H9 (cell line): Measurements from ENCODE around the gene CROCC2. TPM values are rescaled to one million over a fixed set of nuclear protein-coding genes. Genes with fewer than 3 reads are reported as not detected.

ENCODE experiments used
- DNase-seq: peaks from one replicate; pipeline ENCODE4 v3.0.0-alpha.2; 2017
- H2AFZ ChIP-seq: one replicate; pipeline ENCODE4 v1.6.1; 2013; ENCODE audit warnings: mild to moderate bottlenecking, low read length, control low read depth, moderate library complexity
- H2AK5ac ChIP-seq: 2 replicates; pipeline ENCODE4 v1.6.1; 2013; ENCODE audit warnings: low read length, control low read depth, mixed read lengths; ENCODE audit not compliant: insufficient read length
- H2BK120ac ChIP-seq: one replicate; pipeline ENCODE4 v1.6.1; 2013; ENCODE audit warnings: low read depth, mild to moderate bottlenecking, low read length, control low read depth, inconsistent platforms; ENCODE audit not compliant: poor library complexity, severe bottlenecking
- H2BK12ac ChIP-seq: 2 replicates; pipeline ENCODE4 v1.6.1; 2013; ENCODE audit warnings: low read length, control low read depth, mixed read lengths, low read depth; ENCODE audit not compliant: insufficient read length
- H2BK15ac ChIP-seq: 2 replicates; pipeline ENCODE4 v1.6.1; 2013; ENCODE audit warnings: low read depth, low read length, control low read depth
- H2BK20ac ChIP-seq: one replicate; pipeline ENCODE4 v1.6.1; 2013; ENCODE audit warnings: low read depth, mild to moderate bottlenecking, low read length, control low read depth, inconsistent platforms; ENCODE audit not compliant: poor library complexity, severe bottlenecking
- H2BK5ac ChIP-seq: 2 replicates; pipeline ENCODE4 v1.6.1; 2013; ENCODE audit warnings: low read length, control low read depth, mixed read lengths; ENCODE audit not compliant: insufficient read length
- H3K14ac ChIP-seq: 2 replicates; pipeline ENCODE4 v1.6.1; 2013; ENCODE audit warnings: low read length, control low read depth; ENCODE audit not compliant: insufficient read depth
- H3K18ac ChIP-seq: 2 replicates; pipeline ENCODE4 v1.6.1; 2013; ENCODE audit warnings: low read depth, mild to moderate bottlenecking, mixed read lengths, low read length, control low read depth; ENCODE audit not compliant: insufficient read length
- H3K23ac ChIP-seq: 2 replicates; pipeline ENCODE4 v1.6.1; 2013; ENCODE audit warnings: low read length, control low read depth, mixed read lengths, low read depth; ENCODE audit not compliant: insufficient read length
- H3K23me2 ChIP-seq: 2 replicates; pipeline ENCODE4 v1.6.1; 2013; ENCODE audit warnings: low read depth, mild to moderate bottlenecking, mixed read lengths, low read length, control low read depth; ENCODE audit not compliant: insufficient read length, poor library complexity, severe bottlenecking
- H3K27ac ChIP-seq: 2 replicates; pipeline ENCODE4 v1.5.1; 2013; ENCODE audit warnings: low read length, control low read depth, mixed read lengths, low read depth; ENCODE audit not compliant: insufficient read length
- H3K27me3 ChIP-seq: 2 replicates; pipeline ENCODE4 v1.6.1; 2013; ENCODE audit warnings: low read length, control low read depth, inconsistent platforms; ENCODE audit not compliant: insufficient read depth
- H3K4ac ChIP-seq: 2 replicates; pipeline ENCODE4 v1.6.1; 2013; ENCODE audit warnings: low read depth, mild to moderate bottlenecking, control low read depth, inconsistent platforms, low read length, moderate library complexity
- H3K4me1 ChIP-seq: 2 replicates; pipeline ENCODE4 v1.6.1; 2013; ENCODE audit warnings: low read length, control low read depth, inconsistent platforms; ENCODE audit not compliant: insufficient read depth
- H3K4me2 ChIP-seq: 2 replicates; pipeline ENCODE4 v1.6.1; 2013; ENCODE audit warnings: low read length, control low read depth, mixed read lengths; ENCODE audit not compliant: insufficient read length, insufficient read depth
- H3K56ac ChIP-seq: 2 replicates; pipeline ENCODE4 v1.6.1; 2013; ENCODE audit warnings: low read depth, mild to moderate bottlenecking, mixed read lengths, low read length, control low read depth; ENCODE audit not compliant: insufficient read length
- H3K79me1 ChIP-seq: 2 replicates; pipeline ENCODE4 v1.6.1; 2013; ENCODE audit warnings: low read depth, mild to moderate bottlenecking, moderate library complexity, low read length, control low read depth, inconsistent platforms; ENCODE audit not compliant: insufficient read depth, poor library complexity, severe bottlenecking
- H3K79me2 ChIP-seq: 2 replicates; pipeline ENCODE4 v1.6.1; 2013; ENCODE audit warnings: low read length, control low read depth, inconsistent platforms; ENCODE audit not compliant: insufficient read depth
- H3K9ac ChIP-seq: 2 replicates; pipeline ENCODE4 v1.6.1; 2013; ENCODE audit warnings: low read length, control low read depth, mixed read lengths; ENCODE audit not compliant: insufficient read length; ENCODE audit errors: extremely low read depth
- H3K9me3 ChIP-seq: one replicate; pipeline ENCODE4 v1.6.1; 2013; ENCODE audit warnings: low read depth, low read length, inconsistent platforms; ENCODE audit not compliant: control insufficient read depth
- H3T11ph ChIP-seq: one replicate; pipeline ENCODE4 v1.6.1; 2013; ENCODE audit warnings: mild to moderate bottlenecking, low read length, control low read depth, inconsistent platforms
- H4K20me1 ChIP-seq: one replicate; pipeline ENCODE4 v1.6.1; 2013; ENCODE audit not compliant: control insufficient read depth, insufficient read length, insufficient read depth
- H4K5ac ChIP-seq: 2 replicates; pipeline ENCODE4 v1.6.1; 2013; ENCODE audit warnings: low read depth, mild to moderate bottlenecking, mixed read lengths, low read length, control low read depth; ENCODE audit not compliant: insufficient read length
- H4K8ac ChIP-seq: replicated peaks from 2 replicates; pipeline ENCODE4 v1.6.1; 2013; ENCODE audit warnings: low read length, control low read depth, mixed read lengths, low read depth; ENCODE audit not compliant: insufficient read length
- H4K91ac ChIP-seq: 2 replicates; pipeline ENCODE4 v1.6.1; 2013; ENCODE audit warnings: low read depth, mild to moderate bottlenecking, moderate library complexity, mixed read lengths, low read length, control low read depth; ENCODE audit not compliant: insufficient read length
- H3K27ac Mint-ChIP-seq, 3 experiments: 2 replicates in 2 of 3; 3 replicates in 1 of 3; pipeline ENCODE4 v1.8.0; 2020 to 2021; ENCODE audit warnings: mixed read lengths in 3 of 3, mild to moderate bottlenecking in 1 of 3, moderate library complexity in 1 of 3
- H3K27me3 Mint-ChIP-seq: 2 replicates; pipeline ENCODE4 v1.8.0; 2021; ENCODE audit warnings: low read depth, mild to moderate bottlenecking, moderate library complexity, mixed read lengths
- H3K36me3 Mint-ChIP-seq, 3 experiments: 2 replicates in 2 of 3; 3 replicates in 1 of 3; pipeline ENCODE4 v1.8.0; 2020 to 2021; ENCODE audit warnings: low read depth in 3 of 3, mixed read lengths in 3 of 3; ENCODE audit not compliant: insufficient read depth in 1 of 3
- H3K4me1 Mint-ChIP-seq, 2 experiments: 2 replicates each; pipeline ENCODE4 v1.8.0; 2020; ENCODE audit warnings: mixed read lengths in 2 of 2
- H3K4me3 Mint-ChIP-seq, 2 experiments: 2 replicates in 1 of 2; 3 replicates in 1 of 2; pipeline ENCODE4 v1.8.0; 2020 to 2021; ENCODE audit warnings: mild to moderate bottlenecking in 2 of 2, mixed read lengths in 2 of 2, moderate library complexity in 1 of 2
- H3K9me3 Mint-ChIP-seq, 2 experiments: 2 replicates in 1 of 2; 3 replicates in 1 of 2; pipeline ENCODE4 v1.8.0; 2020; ENCODE audit warnings: mild to moderate bottlenecking in 2 of 2, mixed read lengths in 2 of 2, moderate library complexity in 1 of 2
- WGBS: extraction: QIAGEN DNeasy Blood & Tissue Kit; methylation state at CpG from one replicate; pipeline ENCODE4 v1.1.7; 2013; ENCODE audit warnings: missing lambda C conversion rate, low lambda C conversion rate, mixed read lengths; ENCODE audit not compliant: insufficient read length; ENCODE audit errors: extremely low coverage; 5-methylcytosine and 5-hydroxymethylcytosine counted together
- total RNA-seq: library from RNA; stranded (reverse); gene quantifications from 2 replicates; pipeline ENCODE4 v1.2.1, GENCODE V29; 2021
- TF ChIP-seq, protein P1 (sequence below): fragments of 200-600 bp; sonication (generic); conservative IDR thresholded peaks from 3 replicates; pipeline ENCODE4 v1.8.0; 2021; ENCODE audit warnings: antibody characterized with exemption, mild to moderate bottlenecking

The CROCC2 gene
- total RNA-seq, 1 experiment from 2014 or later, result not detected

DNA sequence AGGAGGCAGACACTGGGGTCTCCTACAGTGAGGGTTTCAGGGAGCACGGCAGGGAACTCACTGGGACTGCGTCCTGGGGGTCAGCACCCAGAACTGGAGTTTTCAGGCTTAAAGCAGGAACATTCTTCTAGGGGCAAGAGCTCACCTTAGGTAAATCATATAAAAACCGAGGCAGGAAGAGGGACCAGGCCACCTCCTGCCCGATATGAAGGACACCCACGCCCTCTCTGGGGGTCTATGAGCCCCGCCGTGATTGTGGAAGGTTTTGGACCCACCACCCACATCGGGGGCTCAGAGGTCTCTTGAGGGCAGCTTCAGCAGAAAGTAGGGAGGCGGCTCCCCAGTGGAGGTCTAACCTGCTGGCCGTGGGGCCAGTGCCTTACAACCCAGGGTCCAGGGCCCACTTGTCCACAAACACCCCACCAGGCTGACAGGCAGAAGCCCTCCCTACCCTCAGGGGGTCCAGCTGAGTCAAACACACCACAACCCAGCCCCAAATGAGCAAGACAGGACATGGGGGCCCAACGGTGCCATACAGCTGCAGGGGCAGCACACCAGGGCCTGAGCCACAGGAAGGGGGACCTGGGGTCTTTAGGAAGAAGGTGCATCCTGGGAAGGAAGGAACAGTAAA lies 25.3 kb downstream of the CROCC2 start:
- H3K23ac ChIP-seq, result no peak overlapping the region
- no peaks in the 10 kb centered on the region for H3K4me1 ChIP-seq
- H3K4me3 Mint-ChIP-seq, result no peak overlapping the region
- TF ChIP-seq, protein P1, sequence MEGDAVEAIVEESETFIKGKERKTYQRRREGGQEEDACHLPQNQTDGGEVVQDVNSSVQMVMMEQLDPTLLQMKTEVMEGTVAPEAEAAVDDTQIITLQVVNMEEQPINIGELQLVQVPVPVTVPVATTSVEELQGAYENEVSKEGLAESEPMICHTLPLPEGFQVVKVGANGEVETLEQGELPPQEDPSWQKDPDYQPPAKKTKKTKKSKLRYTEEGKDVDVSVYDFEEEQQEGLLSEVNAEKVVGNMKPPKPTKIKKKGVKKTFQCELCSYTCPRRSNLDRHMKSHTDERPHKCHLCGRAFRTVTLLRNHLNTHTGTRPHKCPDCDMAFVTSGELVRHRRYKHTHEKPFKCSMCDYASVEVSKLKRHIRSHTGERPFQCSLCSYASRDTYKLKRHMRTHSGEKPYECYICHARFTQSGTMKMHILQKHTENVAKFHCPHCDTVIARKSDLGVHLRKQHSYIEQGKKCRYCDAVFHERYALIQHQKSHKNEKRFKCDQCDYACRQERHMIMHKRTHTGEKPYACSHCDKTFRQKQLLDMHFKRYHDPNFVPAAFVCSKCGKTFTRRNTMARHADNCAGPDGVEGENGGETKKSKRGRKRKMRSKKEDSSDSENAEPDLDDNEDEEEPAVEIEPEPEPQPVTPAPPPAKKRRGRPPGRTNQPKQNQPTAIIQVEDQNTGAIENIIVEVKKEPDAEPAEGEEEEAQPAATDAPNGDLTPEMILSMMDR, result no peak
- no peaks in the 10 kb centered on the region for H3K27me3 ChIP-seq
- H3K23me2 ChIP-seq, result no peaks in the 10 kb centered on the region
- no peak overlapping the region for H3K9ac ChIP-seq
- no peak overlapping the region for H3K18ac ChIP-seq
- H3K79me1 ChIP-seq, result no peaks in the 10 kb centered on the region
- no peak overlapping the region for H2BK5ac ChIP-seq
- H3T11ph ChIP-seq, result no peak overlapping the region
- H2BK120ac ChIP-seq, result no peak overlapping the region
- no peak overlapping the region for H2AFZ ChIP-seq
- no peaks in the 10 kb centered on the region for H3K9me3 Mint-ChIP-seq
- H3K14ac ChIP-seq, result no peak overlapping the region
- H3K36me3 Mint-ChIP-seq, result peaks cover 0 to 2% (median 0%) of the 10 kb centered on the region in 3 experiments; a peak in 2 of 7 replicates
- H2BK20ac ChIP-seq, result no peak overlapping the region
- no peak overlapping the region for H2BK12ac ChIP-seq
- no peak overlapping the region for H3K56ac ChIP-seq
- H4K91ac ChIP-seq, result no peak overlapping the region
- no peaks in the 10 kb centered on the region for H4K20me1 ChIP-seq
- no peak overlapping the region for H2BK15ac ChIP-seq
- no peak overlapping the region for H2AK5ac ChIP-seq
- no CpG with 5 or more reads among the region's 11 CpGs for WGBS
- H4K5ac ChIP-seq, result no peak overlapping the region
- H3K27ac ChIP-seq, result no peak overlapping the region
- H3K4ac ChIP-seq, result no peak overlapping the region
- peaks cover 4% of the 10 kb centered on the region for H3K27me3 Mint-ChIP-seq
- no peaks in the 10 kb centered on the region for H3K9me3 ChIP-seq
- no peak for DNase-seq
- no peaks in the 10 kb centered on the region for H3K4me1 Mint-ChIP-seq
- H3K79me2 ChIP-seq, result no peaks in the 10 kb centered on the region
- H4K8ac ChIP-seq, result no peak overlapping the region
- no peak overlapping the region for H3K4me2 ChIP-seq
- H3K27ac Mint-ChIP-seq, result no peak overlapping the region
